Kidney capillary endothelial cell (primary cell): ENCODE measurements around the gene MRTFA.

ENCODE experiments used
- DNase-seq: peaks from one replicate; pipeline ENCODE4 v3.0.0-alpha.2; 2018; ENCODE audit warnings: low spot score

MRTFA gene

GRCh38 chr22:40491990-40492631, 144.4 kb downstream of the MRTFA start:
- no peak for DNase-seq

GRCh38 chr22:40487663-40488249, 148.8 kb downstream of the MRTFA start:
- peak; percentile 37 for DNase-seq

- DNase-seq, result no peak
Observed at GRCh38 chr22:40486962-40487602, 149.4 kb downstream of the MRTFA start.

- DNase-seq, result no peak
Observed at GRCh38 chr22:40485813-40486667, 150.5 kb downstream of the MRTFA start.

GRCh38 chr22:40484906-40485669, 151.4 kb downstream of the MRTFA start:
- no peak for DNase-seq

GRCh38 chr22:40482886-40483285, 153.6 kb downstream of the MRTFA start:
- DNase-seq, result no peak

GRCh38 chr22:40482391-40482790, 154.1 kb downstream of the MRTFA start:
- DNase-seq, result no peak

- DNase-seq, result peak; percentile 74
Observed at GRCh38 chr22:40480996-40481395, 155.5 kb downstream of the MRTFA start.

- DNase-seq, result no peak
Observed at GRCh38 chr22:40479887-40480538, 156.5 kb downstream of the MRTFA start.

- DNase-seq, result no peak
Observed at GRCh38 chr22:40479126-40479800, 157.3 kb downstream of the MRTFA start.

GRCh38 chr22:40478338-40479125, 158.0 kb downstream of the MRTFA start:
- DNase-seq, result no peak

GRCh38 chr22:40477683-40478337, 158.7 kb downstream of the MRTFA start:
- DNase-seq, result no peak

GRCh38 chr22:40476341-40476740, 160.2 kb downstream of the MRTFA start:
- DNase-seq, result no peak

GRCh38 chr22:40473703-40474102, 162.8 kb downstream of the MRTFA start:
- no peak for DNase-seq

GRCh38 chr22:40472579-40472978, 163.9 kb downstream of the MRTFA start:
- no peak for DNase-seq

GRCh38 chr22:40472051-40472450, 164.5 kb downstream of the MRTFA start:
- DNase-seq, result no peak

GRCh38 chr22:40469181-40469580, 167.3 kb downstream of the MRTFA start:
- no peak for DNase-seq

- DNase-seq, result no peak
Observed at GRCh38 chr22:40468616-40469015, 167.9 kb downstream of the MRTFA start.

- DNase-seq, result no peak
Observed at GRCh38 chr22:40466976-40467375, 169.5 kb downstream of the MRTFA start.
